GM18951 (cell line): ENCODE measurements around the gene BICDL2.

Experiments
- POLR2A ChIP-seq: IDR thresholded peaks from 4 replicates; pipeline ENCODE4 v1.6.1; 2011; ENCODE audit warnings: mild to moderate bottlenecking; ENCODE audit not compliant: insufficient read length, insufficient read depth; ENCODE audit errors: extremely low read depth
- in situ Hi-C: fragments of 300-500 bp; cut with MboI; formaldehyde crosslinking; loops from one replicate; pipeline ENCODE4 v1.12.0; 2022; ENCODE audit warnings: low sequenced_read_pairs, mixed read lengths, inconsistent platforms; ENCODE audit not compliant: unreplicated experiment

BICDL2 gene

DNA sequence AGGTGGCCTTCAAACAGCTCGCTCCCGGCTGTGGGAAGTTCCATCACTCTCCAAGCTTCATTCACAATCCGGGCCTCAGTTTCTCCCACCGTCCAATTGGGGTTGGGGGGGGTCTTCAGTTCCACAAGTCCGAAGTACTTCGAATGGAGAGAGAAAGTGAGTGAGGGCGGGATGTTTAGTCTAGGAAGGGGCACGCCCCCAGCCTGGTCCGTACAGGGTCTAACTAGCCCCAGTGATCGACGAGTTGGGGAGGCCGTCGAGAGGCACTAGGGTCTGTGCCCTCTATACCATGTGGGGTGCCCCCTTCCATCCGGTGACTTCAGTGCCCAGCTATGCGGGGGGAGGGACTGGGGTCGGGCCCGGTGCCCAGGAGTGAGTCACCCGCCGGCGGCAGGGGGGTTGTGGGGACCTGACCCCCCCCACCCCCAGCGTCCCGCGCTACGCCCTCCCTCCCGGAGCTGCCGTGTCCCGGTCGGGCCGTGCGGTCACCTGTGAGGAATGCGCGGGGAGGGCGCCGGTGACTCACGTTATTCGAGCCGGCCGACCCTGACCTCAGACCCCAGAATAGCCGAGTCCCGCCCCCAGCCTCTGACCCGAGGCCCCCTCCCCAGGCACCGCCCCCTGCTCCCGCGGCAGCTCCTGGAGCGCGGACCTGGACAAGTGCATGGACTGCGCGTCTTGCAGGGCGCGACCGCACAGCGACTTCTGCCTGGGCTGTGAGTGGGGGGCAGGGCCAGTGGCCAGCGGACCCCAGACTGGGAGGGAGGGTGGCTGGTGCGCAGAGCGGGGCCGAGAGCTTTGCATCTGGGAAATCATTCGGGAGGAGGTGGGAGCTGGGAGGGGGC is 15.9 kb downstream of the BICDL2 start:
- no peak for TF ChIP-seq POLR2A
- in situ Hi-C loops = no loop called here

DNA sequence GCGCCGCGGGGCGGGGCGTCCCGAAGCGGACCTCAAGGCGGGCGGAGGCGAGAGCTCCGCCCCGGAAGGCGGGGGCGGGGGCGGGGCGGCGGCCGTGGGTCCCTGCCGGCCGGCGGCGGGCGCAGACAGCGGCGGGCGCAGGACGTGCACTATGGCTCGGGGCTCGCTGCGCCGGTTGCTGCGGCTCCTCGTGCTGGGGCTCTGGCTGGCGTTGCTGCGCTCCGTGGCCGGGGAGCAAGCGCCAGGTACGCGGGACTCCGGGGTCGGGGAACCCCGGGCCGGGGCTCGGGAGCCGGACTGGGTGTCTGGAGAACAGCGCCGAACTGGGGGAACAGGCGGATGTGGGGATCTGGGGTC is 16.5 kb downstream of the BICDL2 start, which contains the start of gene TNFRSF12A:
TNFRSF12A (plus strand) TSS at position 122 of the 357 bp plus-strand sequence; CDS start at position 152, 30 bp downstream.
- in situ Hi-C loops = no loop called here
- peak; percentile 83 for TF ChIP-seq POLR2A

DNA sequence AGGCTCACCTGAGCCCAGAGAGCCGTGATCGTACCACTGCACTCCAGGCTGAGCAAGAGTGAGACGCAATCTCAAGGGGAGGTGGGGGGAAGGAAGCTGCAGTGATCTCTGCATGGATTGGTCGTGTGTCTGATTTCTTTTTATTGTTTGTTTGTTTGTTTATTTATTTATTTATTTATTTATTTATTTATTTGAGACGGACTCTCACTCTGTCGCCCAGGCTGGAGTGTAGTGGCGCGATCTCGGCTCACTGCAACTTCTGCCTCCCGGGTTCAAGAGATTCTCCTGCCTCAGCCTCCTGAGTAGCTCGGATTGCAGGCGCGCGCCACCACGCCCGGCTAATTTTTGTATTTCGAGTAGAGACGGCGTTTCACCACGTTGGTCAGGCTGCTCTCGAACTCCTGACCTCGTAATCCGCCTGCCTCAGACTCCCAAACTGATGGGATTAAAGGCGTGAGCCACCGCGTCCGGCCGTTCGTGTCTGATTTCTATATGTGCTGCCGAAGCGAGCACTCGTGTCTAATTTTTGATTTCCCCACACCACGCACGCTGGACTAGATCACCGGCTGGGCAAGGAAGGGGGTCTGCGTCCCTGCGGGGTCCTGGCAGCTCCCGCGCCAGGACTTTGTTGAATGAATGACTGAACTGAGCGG is 17.0 kb downstream of the BICDL2 start:
- in situ Hi-C loops = no loop called here
- no peak for TF ChIP-seq POLR2A

DNA sequence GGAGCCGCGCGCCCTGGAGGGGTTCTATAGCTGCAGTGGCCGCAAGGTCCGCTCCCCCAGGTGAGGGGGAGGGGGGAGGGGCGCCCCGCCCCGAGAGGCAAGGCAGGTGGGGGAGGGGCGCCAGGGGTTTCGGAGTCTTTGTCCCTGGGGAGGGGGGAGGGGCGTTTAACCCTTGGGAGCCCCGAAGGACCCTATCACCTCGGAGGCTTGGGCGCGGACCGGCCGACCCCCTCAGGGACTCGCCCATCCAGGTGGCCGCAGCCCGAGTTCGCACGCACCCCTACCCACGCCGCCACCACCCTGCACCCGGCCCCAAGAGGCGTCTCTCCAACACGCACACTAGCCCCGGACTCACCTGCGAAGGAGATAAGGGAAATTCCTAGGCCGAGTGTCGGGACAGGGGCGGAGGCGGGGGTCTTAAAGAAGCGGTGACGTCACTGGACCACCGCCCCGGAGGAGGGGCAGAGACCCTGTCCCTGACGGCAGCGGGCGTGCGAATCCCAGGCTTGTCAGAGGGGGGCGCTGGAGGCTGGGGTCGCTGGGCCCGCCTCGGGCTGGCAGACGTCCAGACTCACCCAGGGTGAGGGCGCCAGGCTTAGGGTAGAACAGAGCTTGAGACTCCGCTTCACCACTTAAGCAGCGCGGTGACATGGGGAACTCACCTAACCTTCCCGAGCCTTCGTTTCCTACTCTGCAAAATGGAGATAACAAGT is 18.8 kb downstream of the BICDL2 start, which contains the start of gene CLDN6:
CLDN6 (minus strand) TSS at position 390 of the 713 bp plus-strand sequence. CDS start 2,162 bp downstream, outside the sequence.
- in situ Hi-C loops = no loop called here
- TF ChIP-seq POLR2A = no peak

DNA sequence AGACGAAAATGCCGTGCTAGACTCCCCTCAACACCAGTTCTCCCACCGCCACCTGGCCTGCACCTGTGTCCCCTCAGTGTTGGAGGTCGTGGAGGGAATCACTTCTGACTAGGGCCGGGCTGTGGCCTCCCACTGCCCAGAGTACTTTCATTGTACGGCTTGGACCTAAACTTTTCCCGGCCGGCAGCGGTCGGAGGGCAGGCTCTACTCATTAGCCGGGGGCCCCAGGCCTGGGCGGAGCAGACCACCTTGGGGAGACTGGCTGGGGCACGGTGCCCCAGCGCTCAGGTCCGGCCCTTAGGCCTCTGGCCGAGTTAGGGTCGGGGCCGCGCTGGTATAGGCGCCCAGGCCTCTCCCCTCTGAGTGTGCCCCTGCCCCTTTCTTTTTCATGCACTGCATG is 19.4 kb downstream of the BICDL2 start:
- in situ Hi-C loops = no loop called here

DNA sequence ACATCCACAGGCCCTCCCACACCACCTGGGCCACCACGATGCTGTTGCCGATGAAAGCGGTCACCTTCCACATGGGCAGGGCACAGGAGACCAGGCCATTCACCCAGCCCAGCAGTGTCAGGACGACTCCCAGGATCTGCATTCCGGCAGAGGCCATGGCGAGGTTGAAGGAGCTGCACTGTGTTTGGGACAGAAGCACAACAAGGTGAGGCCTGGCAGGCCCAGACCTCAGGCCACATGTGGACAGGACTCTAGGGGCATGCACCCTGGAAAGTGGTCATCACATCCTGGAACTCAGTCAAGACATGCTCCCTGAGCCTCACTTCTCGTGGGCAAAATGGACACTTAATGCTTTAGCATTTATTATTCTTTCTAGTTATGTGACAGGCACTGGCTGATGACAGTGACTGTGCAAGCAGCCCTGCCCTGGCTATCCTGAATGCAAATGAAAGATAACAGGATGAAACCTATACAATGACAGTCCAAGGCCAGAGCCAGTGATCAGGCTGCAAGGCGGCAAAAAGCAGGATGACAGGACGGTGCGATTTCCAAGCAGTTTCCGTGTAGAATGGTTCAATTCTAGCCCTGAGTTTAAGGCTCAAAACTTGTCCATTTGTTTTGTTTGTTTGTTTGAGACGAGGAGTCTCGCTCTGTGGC is 20.8 kb downstream of the BICDL2 start:
- in situ Hi-C loops = no loop called here
- TF ChIP-seq POLR2A = no peak

More for the DNA sequence above, 19.4 kb downstream of the BICDL2 start:
- TF ChIP-seq POLR2A = no peak

DNA sequence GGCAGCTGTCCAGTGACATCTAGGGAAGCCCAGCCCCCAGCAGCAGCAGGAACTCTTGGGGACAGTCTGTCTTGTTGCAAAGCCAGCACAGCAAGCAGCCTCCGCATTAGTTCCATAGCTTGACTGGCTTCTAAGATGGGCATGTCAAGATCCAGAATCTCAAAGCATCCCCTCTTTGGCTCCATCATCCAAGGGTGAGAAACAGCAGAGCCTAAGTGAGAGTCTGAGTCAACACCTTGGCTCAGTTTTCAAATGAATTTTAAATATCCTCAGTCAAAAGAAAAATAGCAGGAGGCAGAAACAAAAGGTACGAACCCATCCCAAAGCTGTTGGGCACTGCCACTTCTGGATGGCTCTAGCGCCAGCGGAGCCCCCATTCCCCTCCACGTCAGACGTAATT is 21.8 kb downstream of the BICDL2 start:
- in situ Hi-C loops = no loop called here
- no peak for TF ChIP-seq POLR2A

DNA sequence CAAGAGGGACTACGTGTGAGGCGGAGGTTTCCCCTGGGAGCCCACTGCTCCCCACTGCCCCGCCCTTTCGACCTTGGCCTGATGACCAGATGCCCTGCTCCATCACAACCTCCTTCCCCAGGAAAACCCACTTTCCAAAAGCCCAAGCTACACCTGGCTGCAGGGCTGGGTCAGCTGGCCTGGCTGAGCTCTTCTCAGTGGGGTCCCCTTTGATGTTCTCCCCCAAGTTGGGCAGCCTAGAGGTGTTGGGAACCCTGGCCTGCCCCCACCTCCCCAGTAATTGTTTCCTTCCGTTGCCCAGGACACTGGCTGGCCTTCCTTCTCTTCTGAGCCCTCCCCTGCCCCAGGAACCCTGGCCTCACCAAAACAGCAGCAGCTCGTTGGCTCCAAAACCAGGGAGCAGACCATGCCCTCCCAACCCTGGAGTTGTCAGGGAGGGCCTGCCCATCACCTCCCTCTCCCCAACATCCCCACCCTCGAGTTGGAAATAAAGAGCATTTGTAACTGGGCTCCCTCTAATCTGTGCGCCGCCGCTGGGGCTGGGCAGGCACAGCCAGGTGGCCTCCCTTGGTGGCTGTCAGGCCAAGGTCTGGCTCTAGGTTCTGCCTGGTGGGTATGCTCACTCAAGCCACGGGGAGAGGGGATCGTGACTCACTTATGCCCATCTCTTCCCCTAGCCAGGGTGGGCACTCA is 22.6 kb downstream of the BICDL2 start:
- no peak for TF ChIP-seq POLR2A
- in situ Hi-C loops = no loop called here

DNA sequence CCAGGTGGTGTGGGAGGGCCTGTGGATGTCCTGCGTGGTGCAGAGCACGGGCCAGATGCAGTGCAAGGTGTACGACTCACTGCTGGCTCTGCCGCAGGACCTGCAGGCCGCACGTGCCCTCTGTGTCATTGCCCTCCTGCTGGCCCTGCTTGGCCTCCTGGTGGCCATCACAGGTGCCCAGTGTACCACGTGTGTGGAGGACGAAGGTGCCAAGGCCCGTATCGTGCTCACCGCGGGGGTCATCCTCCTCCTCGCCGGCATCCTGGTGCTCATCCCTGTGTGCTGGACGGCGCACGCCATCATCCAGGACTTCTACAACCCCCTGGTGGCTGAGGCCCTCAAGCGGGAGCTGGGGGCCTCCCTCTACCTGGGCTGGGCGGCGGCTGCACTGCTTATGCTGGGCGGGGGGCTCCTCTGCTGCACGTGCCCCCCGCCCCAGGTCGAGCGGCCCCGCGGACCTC is 23.2 kb downstream of the BICDL2 start:
- no peak for TF ChIP-seq POLR2A
- in situ Hi-C loops = no loop called here

DNA sequence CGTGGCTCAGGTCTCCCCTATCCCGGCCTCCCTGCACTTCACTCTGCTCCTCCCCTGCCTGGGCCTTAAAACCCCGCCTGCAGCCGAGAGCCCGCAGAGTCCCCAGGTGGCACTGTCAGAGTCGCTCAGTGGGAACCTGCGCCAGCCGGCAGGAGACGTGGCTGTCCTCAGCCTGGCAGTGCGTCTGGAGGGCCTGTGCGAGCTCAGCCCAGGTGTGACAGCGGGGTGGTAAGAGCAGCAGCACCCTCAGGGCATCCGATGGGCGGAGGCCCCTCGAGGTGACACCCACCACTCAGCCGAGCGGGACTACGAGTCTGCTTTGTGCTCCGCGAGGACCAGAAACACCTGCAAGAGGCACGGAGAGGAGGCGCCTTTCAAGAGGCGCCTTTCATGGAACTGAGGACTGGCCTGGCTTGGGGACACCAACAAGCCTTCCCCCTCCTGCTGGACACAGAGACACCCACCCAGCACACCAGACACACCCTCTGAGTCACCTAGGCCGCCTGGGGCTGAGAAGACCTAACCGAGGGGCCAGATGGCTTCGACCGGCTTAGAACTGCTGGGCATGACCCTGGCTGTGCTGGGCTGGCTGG is 23.8 kb downstream of the BICDL2 start, which contains the start of gene CLDN9:
CLDN9 (plus strand) TSS at position 96 of the 593 bp plus-strand sequence; CDS start at position 536, 440 bp downstream.
- in situ Hi-C loops = no loop called here

DNA sequence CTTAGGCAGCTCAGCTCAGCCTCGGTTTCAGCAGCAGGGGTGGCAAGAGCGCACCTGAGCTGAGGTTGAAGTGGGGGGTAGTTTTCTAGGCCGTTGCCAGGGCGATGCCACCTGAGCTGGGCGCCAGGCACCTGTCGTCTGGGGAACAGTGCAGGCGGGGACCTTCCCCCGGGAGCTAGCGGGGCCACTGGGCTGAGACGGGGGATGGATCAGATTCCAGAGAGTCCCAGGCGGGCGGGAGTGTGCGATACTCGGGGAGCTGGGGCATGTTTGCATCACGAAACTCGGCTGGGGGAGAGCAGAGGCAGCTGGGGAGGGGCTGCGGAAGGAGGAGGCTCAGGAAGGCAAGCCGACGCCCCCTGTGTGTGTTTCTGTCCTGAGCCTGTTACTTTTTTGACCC is 24.5 kb downstream of the BICDL2 start:
- in situ Hi-C loops = no loop called here
- no peak for TF ChIP-seq POLR2A

More for the DNA sequence above, 23.8 kb downstream of the BICDL2 start, which contains the start of gene CLDN9:
- TF ChIP-seq POLR2A = no peak

DNA sequence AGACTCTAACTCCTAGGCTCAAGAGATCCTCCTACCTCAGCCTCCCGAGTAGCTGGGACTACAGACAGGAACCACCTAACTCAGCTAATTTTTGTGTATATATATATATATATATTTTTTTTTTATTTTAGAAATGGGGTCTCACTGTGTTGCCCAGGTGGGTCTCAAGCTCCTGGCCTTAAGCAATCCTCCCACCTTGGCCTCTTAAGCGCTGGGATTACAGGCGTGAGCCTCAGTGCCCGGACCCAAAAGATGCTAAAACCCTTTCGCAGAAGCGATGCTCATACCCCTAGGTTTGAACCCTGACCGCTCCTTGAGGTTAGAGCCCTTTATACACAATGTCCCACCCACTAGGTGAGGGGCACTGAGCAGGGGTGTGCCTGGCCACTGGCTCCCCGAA is 26.2 kb downstream of the BICDL2 start:
- in situ Hi-C loops = no loop called here

More for the DNA sequence above, 26.2 kb downstream of the BICDL2 start:
- TF ChIP-seq POLR2A = no peak
